ENCODE results near the gene RHOT2.

- TF ChIP-seq CTCF (IDR thresholded peaks at IDR 0.05) (no peak), EP300 (IDR thresholded peaks at IDR 0.05) (no peak)
Observed at GRCh38 chr16:689175-689897, 21.4 kb downstream of the RHOT2 start.
